ENCODE results near the gene SLC30A5. TPM values are rescaled to one million over a fixed set of nuclear protein-coding genes. Genes with fewer than 3 reads are reported as not detected.

Gene SLC30A5
- total and polyA plus RNA-seq, 9 of the 15 experiments (the other 6 are each of a cell fraction or from before 2014, with no cell fraction given): 22.9 to 86.8 (median 62.5) TPM

DNA sequence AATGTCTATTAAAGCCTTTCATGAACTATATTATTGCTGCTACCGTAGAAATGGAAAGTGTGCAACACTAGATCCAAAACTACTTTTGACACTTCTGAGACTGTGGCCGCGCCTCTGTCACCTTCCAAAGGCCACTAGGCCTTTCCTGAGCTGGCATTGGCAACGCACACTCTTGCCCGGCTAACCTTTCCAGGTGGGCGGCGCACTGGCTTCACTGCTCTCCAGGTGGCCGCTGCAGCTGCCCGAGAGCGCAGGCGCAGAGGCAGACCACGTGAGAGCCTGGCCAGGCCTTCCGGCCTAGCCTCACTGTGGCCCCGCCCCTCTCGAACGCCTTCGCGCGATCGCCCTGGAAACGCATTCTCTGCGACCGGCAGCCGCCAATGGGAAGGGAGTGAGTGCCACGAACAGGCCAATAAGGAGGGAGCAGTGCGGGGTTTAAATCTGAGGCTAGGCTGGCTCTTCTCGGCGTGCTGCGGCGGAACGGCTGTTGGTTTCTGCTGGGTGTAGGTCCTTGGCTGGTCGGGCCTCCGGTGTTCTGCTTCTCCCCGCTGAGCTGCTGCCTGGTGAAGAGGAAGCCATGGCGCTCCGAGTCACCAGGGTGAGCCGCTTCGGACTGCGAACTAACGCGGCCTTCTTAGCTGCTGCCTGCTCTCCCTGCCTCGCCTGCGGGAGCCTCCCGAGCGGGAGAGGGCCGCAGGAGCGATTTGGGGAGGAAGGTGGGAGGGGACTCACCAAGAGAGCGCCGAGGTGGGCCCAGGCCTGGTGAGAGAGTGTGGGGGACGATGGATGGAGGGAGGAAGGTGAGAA, 73.1 kb downstream of the SLC30A5 start, which contains the start of gene CCNB1 (continued):
- TF ChIP-seq YY1 (IDR thresholded peaks at IDR 0.05; ENCODE audit: borderline replicate concordance in 1 of 3, control insufficient read depth in 1 of 3, extremely low read depth in 1 of 3, insufficient read depth in 3 of 3, insufficient read length in 1 of 3, insufficient replicate concordance in 2 of 3, low read depth in 1 of 3, low read length in 2 of 3) (peak in 2 of 3 experiments; percentile 24 to 65), RBFOX2 (IDR thresholded peaks at IDR 0.05; ENCODE audit: low read depth, low read length) (peak; percentile 99), ETS2 (tag; IDR thresholded peaks at IDR 0.05; ENCODE audit: borderline replicate concordance, poor library complexity, severe bottlenecking) (no peak), ZNF384 (IDR thresholded peaks at IDR 0.05; ENCODE audit: low read depth, low read length) (peak; percentile 22; the same call in 1 of the 2 replicates), ZNF609 (CRISPR knock-in tag; IDR thresholded peaks at IDR 0.05; ENCODE audit: borderline replicate concordance) (peak; percentile 47), TBP (optimal IDR thresholded peaks at IDR 0.05; ENCODE audit: low read depth, low read length) (peak; percentile 91), PRPF4 (IDR thresholded peaks at IDR 0.05; ENCODE audit: insufficient read depth, low read depth, low read length, poor library complexity, severe bottlenecking) (no peak), MEIS2 (IDR thresholded peaks at IDR 0.05; ENCODE audit: partially characterized antibody) (peak; percentile 62), POLR2G (IDR thresholded peaks at IDR 0.05; ENCODE audit: low read depth, low read length) (peak; percentile 97), NCOA1 (IDR thresholded peaks at IDR 0.05; ENCODE audit: low read depth) (no peak), ZNF354B (CRISPR knock-in tag; IDR thresholded peaks at IDR 0.05) (no peak), POLR2A (conservative IDR thresholded peaks at IDR 0.05) (peak; percentile 94), ZBED1 (IDR thresholded peaks at IDR 0.05) (no peak), ESRRA (IDR thresholded peaks at IDR 0.05; ENCODE audit: borderline replicate concordance, low read depth) (peak; percentile 29; the same call in 1 of the 2 replicates), ZEB2 (IDR thresholded peaks at IDR 0.05) (peak; percentile 85), STAT5A (IDR thresholded peaks at IDR 0.05; ENCODE audit: borderline replicate concordance, low read length) (no peak), ETV1 (tag; conservative IDR thresholded peaks at IDR 0.05; ENCODE audit: low read depth) (0 out of 2 replicates have a peak, but pooled peaks have one; percentile 51), CC2D1A (IDR thresholded peaks at IDR 0.05) (peak; percentile 94)
- TF ChIP-seq, protein P1, sequence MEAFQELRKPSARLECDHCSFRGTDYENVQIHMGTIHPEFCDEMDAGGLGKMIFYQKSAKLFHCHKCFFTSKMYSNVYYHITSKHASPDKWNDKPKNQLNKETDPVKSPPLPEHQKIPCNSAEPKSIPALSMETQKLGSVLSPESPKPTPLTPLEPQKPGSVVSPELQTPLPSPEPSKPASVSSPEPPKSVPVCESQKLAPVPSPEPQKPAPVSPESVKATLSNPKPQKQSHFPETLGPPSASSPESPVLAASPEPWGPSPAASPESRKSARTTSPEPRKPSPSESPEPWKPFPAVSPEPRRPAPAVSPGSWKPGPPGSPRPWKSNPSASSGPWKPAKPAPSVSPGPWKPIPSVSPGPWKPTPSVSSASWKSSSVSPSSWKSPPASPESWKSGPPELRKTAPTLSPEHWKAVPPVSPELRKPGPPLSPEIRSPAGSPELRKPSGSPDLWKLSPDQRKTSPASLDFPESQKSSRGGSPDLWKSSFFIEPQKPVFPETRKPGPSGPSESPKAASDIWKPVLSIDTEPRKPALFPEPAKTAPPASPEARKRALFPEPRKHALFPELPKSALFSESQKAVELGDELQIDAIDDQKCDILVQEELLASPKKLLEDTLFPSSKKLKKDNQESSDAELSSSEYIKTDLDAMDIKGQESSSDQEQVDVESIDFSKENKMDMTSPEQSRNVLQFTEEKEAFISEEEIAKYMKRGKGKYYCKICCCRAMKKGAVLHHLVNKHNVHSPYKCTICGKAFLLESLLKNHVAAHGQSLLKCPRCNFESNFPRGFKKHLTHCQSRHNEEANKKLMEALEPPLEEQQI (IDR thresholded peaks at IDR 0.05): peak; percentile 87
